ENCODE measurements around the gene NLGN1.

DNA sequence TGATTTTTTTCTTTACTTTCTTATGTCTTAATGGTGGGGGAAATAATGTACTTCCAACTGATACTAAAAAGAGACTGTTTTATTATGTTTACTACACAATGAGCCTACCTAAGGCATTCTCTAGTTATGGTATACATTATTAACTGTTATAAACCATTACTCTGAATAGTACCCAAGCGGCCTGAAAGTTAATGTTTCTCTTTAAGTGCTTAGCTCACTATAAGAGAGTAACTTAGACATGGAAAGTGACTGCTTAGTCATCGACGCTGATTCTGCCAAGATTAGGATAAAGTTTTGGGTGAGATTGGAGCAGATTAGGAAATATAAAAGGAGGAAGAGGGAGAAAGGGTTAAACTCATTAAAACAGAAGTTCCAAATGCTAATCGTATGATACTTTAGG is 365.0 kb downstream of the NLGN1 start:
- TF ChIP-seq EZH2 (IDR thresholded peaks at IDR 0.05; ENCODE audit: borderline replicate concordance, low read length) (no peak), CTCF (IDR thresholded peaks at IDR 0.05; ENCODE audit: low read length) (no peak)

Measured in OCI-LY1 (cell line).